Inflammatory macrophage treated with lipopolysaccharide for 1 hour (primary cell): ENCODE results near the gene FOXJ2.
"Not testable (repeated sequence)": the region's sequence is repeated elsewhere in the genome, so short reads cannot be mapped to it uniquely, and the experiment has no call there.

Source experiments
- DNase-seq, 2 donors: peaks; one replicate each; pipeline ENCODE4 v3.0.0-alpha.2; 2020 to 2022

The FOXJ2 gene

GRCh38 chr12:8071820-8072219, 39.3 kb downstream of the FOXJ2 start:
- DNase-seq: not testable (repeated sequence)

GRCh38 chr12:8075935-8076334, 43.4 kb downstream of the FOXJ2 start:
- DNase-seq: no peak

- peak; percentile 61 to 72 for DNase-seq
Observed at GRCh38 chr12:8076366-8076765, 43.9 kb downstream of the FOXJ2 start.

GRCh38 chr12:8077207-8077606, 44.7 kb downstream of the FOXJ2 start:
- DNase-seq: peak in 1 of 2 donors; percentile 48

- peak; percentile 52 to 54 for DNase-seq
Observed at GRCh38 chr12:8078398-8078797, 45.9 kb downstream of the FOXJ2 start.

- DNase-seq: no peak
Observed at GRCh38 chr12:8078916-8079315, 46.4 kb downstream of the FOXJ2 start.

GRCh38 chr12:8080120-8080519, 47.6 kb downstream of the FOXJ2 start:
- peak; percentile 64 to 77 for DNase-seq

- no peak for DNase-seq
Observed at GRCh38 chr12:8081251-8081920, 48.9 kb downstream of the FOXJ2 start.

GRCh38 chr12:8082808-8083100, 50.2 kb downstream of the FOXJ2 start:
- DNase-seq: no peak

GRCh38 chr12:8084351-8084750, 51.8 kb downstream of the FOXJ2 start:
- not testable (repeated sequence) for DNase-seq

GRCh38 chr12:8087666-8088065, 55.1 kb downstream of the FOXJ2 start:
- no peak for DNase-seq

GRCh38 chr12:8088574-8088973, 56.1 kb downstream of the FOXJ2 start:
- no peak for DNase-seq

GRCh38 chr12:8089277-8089676, 56.8 kb downstream of the FOXJ2 start:
- not testable (repeated sequence) for DNase-seq

- peak; percentile 63 to 65 for DNase-seq
Observed at GRCh38 chr12:8089716-8090115, 57.2 kb downstream of the FOXJ2 start.

GRCh38 chr12:8093291-8093690, 60.8 kb downstream of the FOXJ2 start:
- DNase-seq: peak in 1 of 2 donors; percentile 63

- DNase-seq: peak; percentile 32 to 73
Observed at GRCh38 chr12:8096281-8096915, 63.9 kb downstream of the FOXJ2 start.

GRCh38 chr12:8099235-8099634, 66.7 kb downstream of the FOXJ2 start:
- no peak for DNase-seq
